H54 (cell line): Measurements from ENCODE around the gene UBR4.

Experiments used
- DNase-seq: peaks from one replicate; pipeline ENCODE4 v3.0.0; 2011; ENCODE audit warnings: low spot score, mixed read lengths; ENCODE audit not compliant: insufficient read length
- FAIRE-seq: peaks from 3 replicates; lab custom pipeline; 2011; peaks lifted over from hg19 to GRCh38; lab: Jason Lieb, UNC
- POLR2A ChIP-seq: IDR thresholded peaks from 2 replicates; pipeline ENCODE4 v1.6.1; 2011; ENCODE audit warnings: low read depth, mild to moderate bottlenecking, low read length

Gene UBR4

GRCh38 chr1:19123837-19124236 is 86.2 kb downstream of the UBR4 start:
- TF ChIP-seq POLR2A = no peak
- no peak for DNase-seq
- FAIRE-seq = no peak

- FAIRE-seq (no peak), DNase-seq (no peak)
- no peak for TF ChIP-seq POLR2A
These were observed 87.4 kb downstream of the UBR4 start for GRCh38 chr1:19122668-19123067.

- TF ChIP-seq POLR2A = no peak
- FAIRE-seq (no peak), DNase-seq (no peak)
These were observed 88.9 kb downstream of the UBR4 start for GRCh38 chr1:19121192-19121591.

GRCh38 chr1:19120070-19120469 is 90.0 kb downstream of the UBR4 start:
- no peak for FAIRE-seq
- no peak for DNase-seq

GRCh38 chr1:19115082-19115808 is 94.8 kb downstream of the UBR4 start:
- TF ChIP-seq POLR2A = no peak
- DNase-seq (no peak), FAIRE-seq (no peak)

More at GRCh38 chr1:19120070-19120469, 90.0 kb downstream of the UBR4 start:
- no peak for TF ChIP-seq POLR2A

GRCh38 chr1:19113697-19114092 is 96.4 kb downstream of the UBR4 start:
- DNase-seq (peak; percentile 38), FAIRE-seq (no peak)
- no peak for TF ChIP-seq POLR2A

- FAIRE-seq (no peak), DNase-seq (no peak)
- TF ChIP-seq POLR2A = no peak
These were observed 97.0 kb downstream of the UBR4 start for GRCh38 chr1:19112891-19113696.

- TF ChIP-seq POLR2A = no peak
- FAIRE-seq = no peak
These were observed 99.7 kb downstream of the UBR4 start for GRCh38 chr1:19110257-19110927.

GRCh38 chr1:19109545-19109944 is 100.5 kb downstream of the UBR4 start:
- no peak for TF ChIP-seq POLR2A
- FAIRE-seq = no peak

More at GRCh38 chr1:19110257-19110927, 99.7 kb downstream of the UBR4 start:
- no peak for DNase-seq

GRCh38 chr1:19101244-19101643 is 108.8 kb downstream of the UBR4 start:
- TF ChIP-seq POLR2A = no peak
- FAIRE-seq (no peak), DNase-seq (no peak)

More at GRCh38 chr1:19109545-19109944, 100.5 kb downstream of the UBR4 start:
- DNase-seq = no peak

- DNase-seq (no peak), FAIRE-seq (no peak)
- TF ChIP-seq POLR2A = no peak
These were observed 110.0 kb downstream of the UBR4 start for GRCh38 chr1:19100028-19100427.

GRCh38 chr1:19096990-19097389 is 113.1 kb downstream of the UBR4 start:
- no peak for DNase-seq
- no peak for TF ChIP-seq POLR2A
- FAIRE-seq = no peak

- no peak for FAIRE-seq
- TF ChIP-seq POLR2A = no peak
- no peak for DNase-seq
These were observed 113.8 kb downstream of the UBR4 start for GRCh38 chr1:19096036-19096833.
